ENCODE results near the gene EDIL3. TPM values are rescaled to one million over a fixed set of nuclear protein-coding genes. Genes with fewer than 3 reads are reported as not detected.

The EDIL3 gene
- total RNA-seq, 2 experiments from 2014 or later = not detected

DNA sequence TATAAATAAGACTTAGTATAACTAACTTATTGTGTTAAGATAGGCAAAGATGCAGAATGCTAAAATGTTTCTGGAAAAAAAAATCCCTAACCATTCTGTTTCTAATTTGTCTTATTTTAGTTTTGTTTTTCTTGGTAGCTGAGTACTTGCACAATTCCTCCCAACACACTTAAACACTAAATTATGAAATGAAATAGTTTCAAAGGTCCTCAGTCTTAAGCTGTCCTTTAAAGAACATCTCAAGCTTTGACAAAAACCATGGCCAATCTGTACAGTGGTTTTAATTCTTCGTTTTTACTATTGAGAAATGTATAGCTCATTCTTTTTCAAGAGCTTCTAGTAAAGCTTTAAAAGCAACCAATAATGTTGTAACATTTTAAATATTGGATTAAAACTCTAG is 171.5 kb downstream of the EDIL3 start:
- intact Hi-C loops (cut with micrococcal nuclease) = no loop called here
- TF ChIP-seq, protein P1, sequence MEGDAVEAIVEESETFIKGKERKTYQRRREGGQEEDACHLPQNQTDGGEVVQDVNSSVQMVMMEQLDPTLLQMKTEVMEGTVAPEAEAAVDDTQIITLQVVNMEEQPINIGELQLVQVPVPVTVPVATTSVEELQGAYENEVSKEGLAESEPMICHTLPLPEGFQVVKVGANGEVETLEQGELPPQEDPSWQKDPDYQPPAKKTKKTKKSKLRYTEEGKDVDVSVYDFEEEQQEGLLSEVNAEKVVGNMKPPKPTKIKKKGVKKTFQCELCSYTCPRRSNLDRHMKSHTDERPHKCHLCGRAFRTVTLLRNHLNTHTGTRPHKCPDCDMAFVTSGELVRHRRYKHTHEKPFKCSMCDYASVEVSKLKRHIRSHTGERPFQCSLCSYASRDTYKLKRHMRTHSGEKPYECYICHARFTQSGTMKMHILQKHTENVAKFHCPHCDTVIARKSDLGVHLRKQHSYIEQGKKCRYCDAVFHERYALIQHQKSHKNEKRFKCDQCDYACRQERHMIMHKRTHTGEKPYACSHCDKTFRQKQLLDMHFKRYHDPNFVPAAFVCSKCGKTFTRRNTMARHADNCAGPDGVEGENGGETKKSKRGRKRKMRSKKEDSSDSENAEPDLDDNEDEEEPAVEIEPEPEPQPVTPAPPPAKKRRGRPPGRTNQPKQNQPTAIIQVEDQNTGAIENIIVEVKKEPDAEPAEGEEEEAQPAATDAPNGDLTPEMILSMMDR (IDR thresholded peaks at IDR 0.05) = no peak
- POLR2A ChIA-PET = interaction anchor here (0.6 kb wide), 1 partner anchor 169 kb away, joined by 3 read pairs; no protein-coding TSS in a partner anchor
- peaks cover 4% of the 10 kb centered on the region for H3K9me3 Mint-ChIP-seq
- no peaks in the 10 kb centered on the region for H3K27me3 Mint-ChIP-seq
- no peaks in the 10 kb centered on the region for H3K4me1 Mint-ChIP-seq (ENCODE audit: low read depth)
- H3K4me3 Mint-ChIP-seq = no peak overlapping the region
- no peak overlapping the region for H3K27ac Mint-ChIP-seq
- CTCF ChIA-PET = no interaction called here
- H3K36me3 Mint-ChIP-seq (ENCODE audit: low read depth) = no peaks in the 10 kb centered on the region
- DNase-seq (no peak), ATAC-seq (no peak)

DNA sequence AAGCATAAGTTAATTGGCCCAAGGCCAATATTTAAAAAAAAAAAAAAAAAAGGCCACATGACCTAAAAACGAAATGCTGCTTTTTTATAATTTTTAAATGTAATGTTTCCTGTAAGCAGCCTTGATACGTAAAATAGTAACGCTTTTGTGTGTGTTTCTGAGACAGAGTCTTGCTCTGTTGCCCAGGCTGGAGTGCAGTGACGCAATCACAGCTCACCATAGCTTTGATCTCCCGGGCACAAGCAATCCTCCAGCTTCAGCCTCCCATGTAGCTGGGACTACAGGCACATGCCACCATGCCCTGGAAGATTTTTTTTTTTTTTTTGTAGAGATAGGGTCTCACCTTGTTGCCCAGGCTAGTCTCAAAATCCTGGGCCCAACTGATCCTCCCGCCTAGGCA is 179.9 kb downstream of the EDIL3 start:
- TF ChIP-seq, protein P1 (IDR thresholded peaks at IDR 0.05) = no peak
- Mint-ChIP-seq H3K27ac (no peak overlapping the region), H3K4me1 (ENCODE audit: low read depth) (no peaks in the 10 kb centered on the region), H3K36me3 (ENCODE audit: low read depth) (no peaks in the 10 kb centered on the region), H3K27me3 (no peaks in the 10 kb centered on the region), H3K4me3 (no peak overlapping the region), H3K9me3 (no peaks in the 10 kb centered on the region)
- intact Hi-C loops (cut with micrococcal nuclease) = no loop called here
- ATAC-seq (no peak), DNase-seq (no peak)
- POLR2A ChIA-PET = no interaction called here
- CTCF ChIA-PET = no interaction called here

DNA sequence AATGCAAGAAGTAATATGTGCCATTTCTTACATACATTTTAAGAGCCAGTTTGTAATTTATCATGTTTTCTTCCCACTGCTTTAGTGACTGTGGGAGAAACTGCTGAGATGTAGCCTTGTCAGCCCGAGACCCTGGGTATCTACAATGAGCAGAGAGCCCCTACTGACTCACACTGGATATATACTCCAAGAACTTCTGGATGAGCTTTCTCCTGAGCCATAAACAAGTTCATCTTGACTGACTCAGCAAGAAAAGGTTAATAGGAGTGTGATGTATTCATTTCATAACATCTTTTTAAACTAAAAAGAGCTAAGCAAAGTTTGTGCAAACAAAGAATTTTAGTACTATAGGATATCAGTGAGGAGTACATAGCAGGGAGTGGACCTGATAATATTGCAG is 182.5 kb downstream of the EDIL3 start:
- Mint-ChIP-seq H3K4me3 (no peak overlapping the region), H3K27ac (no peak overlapping the region), H3K9me3 (no peaks in the 10 kb centered on the region), H3K4me1 (ENCODE audit: low read depth) (no peaks in the 10 kb centered on the region), H3K36me3 (ENCODE audit: low read depth) (no peaks in the 10 kb centered on the region), H3K27me3 (no peaks in the 10 kb centered on the region)
- intact Hi-C loops (cut with micrococcal nuclease) = no loop called here
- DNase-seq = no peak
- CTCF ChIA-PET = no interaction called here
- POLR2A ChIA-PET = no interaction called here
- TF ChIP-seq, protein P1 (IDR thresholded peaks at IDR 0.05) = no peak
- no peak for ATAC-seq

DNA sequence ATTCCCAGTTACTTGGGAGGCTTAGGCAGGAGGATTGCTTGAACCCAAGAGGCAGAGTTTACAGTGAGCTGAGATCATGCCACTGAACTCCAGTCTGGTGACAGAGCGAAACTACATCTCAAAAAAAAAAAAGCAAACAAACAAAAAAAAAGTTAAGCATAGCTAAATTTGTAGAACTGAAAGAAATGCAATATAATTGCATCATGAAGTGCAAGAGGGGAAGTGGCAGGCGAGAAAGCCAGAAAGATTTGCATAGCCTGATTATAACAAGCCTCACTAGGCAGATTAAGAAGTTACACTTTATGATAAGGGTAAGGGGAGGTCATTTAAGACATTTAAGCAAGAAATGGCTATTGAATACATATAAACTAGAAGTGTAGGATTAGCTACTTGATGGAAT is 187.1 kb downstream of the EDIL3 start:
- H3K9me3 Mint-ChIP-seq = no peaks in the 10 kb centered on the region
- TF ChIP-seq, protein P1 (IDR thresholded peaks at IDR 0.05) = no peak
- ChIA-PET POLR2A (interaction anchor here (0.6 kb wide), 1 partner anchor 1460 kb away, joined by 3 read pairs; no protein-coding TSS in a partner anchor), CTCF (no interaction called here)
- H3K4me1 Mint-ChIP-seq (ENCODE audit: low read depth) = no peaks in the 10 kb centered on the region
- no peaks in the 10 kb centered on the region for H3K36me3 Mint-ChIP-seq (ENCODE audit: low read depth)
- ATAC-seq (no peak), DNase-seq (no peak)
- H3K4me3 Mint-ChIP-seq = no peak overlapping the region
- no peak overlapping the region for H3K27ac Mint-ChIP-seq
- H3K27me3 Mint-ChIP-seq = no peaks in the 10 kb centered on the region
- intact Hi-C loops (cut with micrococcal nuclease) = no loop called here

DNA sequence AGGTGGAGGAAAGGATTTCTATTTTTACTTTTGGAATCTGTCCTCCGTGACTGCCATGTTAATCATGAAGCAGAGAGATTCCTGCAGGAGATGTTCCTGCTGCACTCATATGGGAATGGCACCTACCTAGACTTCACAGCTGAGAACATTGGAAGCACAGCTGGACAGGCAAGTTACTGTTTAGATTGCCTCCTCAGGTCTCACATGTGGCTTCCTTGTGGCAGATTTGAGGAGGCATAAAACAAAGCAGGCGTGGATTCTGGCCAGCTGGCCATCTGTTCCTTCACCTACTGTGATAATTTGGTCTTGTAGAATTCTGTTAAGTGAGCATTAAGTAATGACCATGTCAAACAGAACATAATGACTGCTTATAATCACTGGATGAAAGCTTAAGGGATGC is 193.4 kb downstream of the EDIL3 start:
- H3K27me3 Mint-ChIP-seq = no peaks in the 10 kb centered on the region
- DNase-seq = no peak
- POLR2A ChIA-PET = no interaction called here
- TF ChIP-seq, protein P1 (IDR thresholded peaks at IDR 0.05) = no peak
- H3K27ac Mint-ChIP-seq = no peak overlapping the region
- CTCF ChIA-PET = no interaction called here
- no peaks in the 10 kb centered on the region for H3K4me1 Mint-ChIP-seq (ENCODE audit: low read depth)
- no peaks in the 10 kb centered on the region for H3K36me3 Mint-ChIP-seq (ENCODE audit: low read depth)
- H3K4me3 Mint-ChIP-seq = no peak overlapping the region
- intact Hi-C loops (cut with micrococcal nuclease) = no loop called here
- no peaks in the 10 kb centered on the region for H3K9me3 Mint-ChIP-seq
- ATAC-seq = no peak
